CD4-positive, alpha-beta T cell treated with Interleukin-15 for 1 hour (primary cell): ENCODE measurements around the gene RABGGTA.

Source experiments
- DNase-seq: peaks from one replicate; pipeline ENCODE4 v3.0.0-alpha.2; 2020

The RABGGTA gene

GRCh38 chr14:24279301-24280186 lies 8.1 kb upstream of the RABGGTA start:
- DNase-seq: peak; percentile 76

- no peak for DNase-seq
Observed at GRCh38 chr14:24278424-24278823, 7.0 kb upstream of the RABGGTA start.

- DNase-seq: peak; percentile 59
Observed at GRCh38 chr14:24277606-24278321, 6.4 kb upstream of the RABGGTA start.

GRCh38 chr14:24277071-24277470 lies 5.7 kb upstream of the RABGGTA start:
- DNase-seq: no peak

GRCh38 chr14:24274101-24274543 lies 2.7 kb upstream of the RABGGTA start:
- peak; percentile 55 for DNase-seq

- DNase-seq: no peak
Observed at GRCh38 chr14:24273422-24273998, 2.1 kb upstream of the RABGGTA start.

- no peak for DNase-seq
Observed at GRCh38 chr14:24272467-24272866, 1.1 kb upstream of the RABGGTA start.

GRCh38 chr14:24271834-24272263 lies 452 bp upstream of the RABGGTA start:
- DNase-seq: no peak

GRCh38 chr14:24270537-24271133 lies 762 bp downstream of the RABGGTA start:
- no peak for DNase-seq

- DNase-seq: no peak
Observed at GRCh38 chr14:24269910-24270536, 1.4 kb downstream of the RABGGTA start.

GRCh38 chr14:24269368-24269767 lies 2.0 kb downstream of the RABGGTA start:
- no peak for DNase-seq

GRCh38 chr14:24268225-24268624 lies 3.2 kb downstream of the RABGGTA start:
- DNase-seq: no peak

- DNase-seq: no peak
Observed at GRCh38 chr14:24267516-24267915, 3.9 kb downstream of the RABGGTA start.

- no peak for DNase-seq
Observed at GRCh38 chr14:24266344-24267244, 4.8 kb downstream of the RABGGTA start.

- DNase-seq: no peak
Observed at GRCh38 chr14:24264298-24264697, 7.1 kb downstream of the RABGGTA start.

GRCh38 chr14:24263848-24264247 lies 7.5 kb downstream of the RABGGTA start:
- no peak for DNase-seq

GRCh38 chr14:24262821-24263733 lies 8.3 kb downstream of the RABGGTA start, which contains the start of gene TGM1:
TGM1 (minus strand) TSS chr14:24263177; CDS start chr14:24262352, 825 bp downstream.
- DNase-seq: no peak

GRCh38 chr14:24261969-24262327 lies 9.4 kb downstream of the RABGGTA start:
- DNase-seq: no peak

GRCh38 chr14:24261256-24261968 lies 10.0 kb downstream of the RABGGTA start:
- no peak for DNase-seq

- DNase-seq: no peak
Observed at GRCh38 chr14:24260780-24261157, 10.6 kb downstream of the RABGGTA start.
